Measurements from ENCODE around the gene GALNT2.

GALNT2 gene

GRCh38 chr1:230248889-230249270 is 181.8 kb downstream of the GALNT2 start:
- H3K4me1 ChIP-seq (ENCODE audit: control insufficient read depth, insufficient read depth, low read length), result peaks cover 14% of the 10 kb centered on the region
- H3K36me3 ChIP-seq (ENCODE audit: insufficient read depth, low read length), result peaks cover 68% of the 10 kb centered on the region
- H3K27me3 ChIP-seq (ENCODE audit: control insufficient read depth, insufficient read depth, low read length), result no peaks in the 10 kb centered on the region
- H3K4me3 ChIP-seq (ENCODE audit: low read length), result no peak overlapping the region
- H3K9ac ChIP-seq (ENCODE audit: low read depth, low read length), result no peak overlapping the region
- no peak overlapping the region for H3K4me2 ChIP-seq (ENCODE audit: low read length)
- no peaks in the 10 kb centered on the region for H3K9me3 ChIP-seq (replicated peaks; ENCODE audit: low read length)

DNA sequence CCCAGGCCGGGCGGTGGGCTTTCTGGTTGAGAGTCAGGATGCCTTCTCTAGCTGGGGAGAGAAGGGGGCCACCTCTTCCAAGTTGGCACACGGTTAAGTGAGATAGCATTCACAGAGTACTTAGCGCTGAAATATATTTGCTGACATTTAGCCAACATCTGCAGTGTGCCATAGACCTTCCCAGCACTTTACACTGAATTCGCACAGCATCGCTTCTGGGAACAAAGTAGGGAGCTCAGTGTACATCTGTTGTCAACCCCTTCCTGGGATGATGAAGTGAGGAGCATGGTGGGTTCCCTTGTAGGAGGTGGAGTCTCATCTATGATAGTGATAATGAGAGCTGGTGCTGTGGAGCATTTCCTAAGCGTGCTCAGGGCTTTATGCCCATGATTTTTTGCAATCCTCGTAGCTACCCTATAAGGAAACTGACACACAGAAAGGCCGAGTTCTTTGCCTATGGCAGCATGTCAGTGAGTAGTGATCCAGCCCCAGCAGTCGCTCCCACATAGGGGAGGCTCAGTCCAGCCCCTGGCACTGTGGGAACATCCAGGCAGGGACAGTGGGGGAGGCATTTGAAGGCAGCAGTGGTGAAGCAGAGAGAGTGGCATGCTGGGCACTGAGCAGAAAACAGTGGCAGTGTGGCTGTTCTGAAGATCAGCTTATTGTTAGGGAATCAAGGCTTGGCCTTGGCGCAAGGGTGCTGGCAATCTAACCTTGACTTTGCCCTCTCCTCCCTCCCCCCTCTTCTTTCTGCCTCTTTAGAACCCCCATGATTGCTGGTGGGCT is 182.8 kb downstream of the GALNT2 start:
- no peaks in the 10 kb centered on the region for H3K9me3 ChIP-seq (replicated peaks; ENCODE audit: low read length)
- H3K36me3 ChIP-seq (ENCODE audit: insufficient read depth, low read length), result peaks cover 70% of the 10 kb centered on the region
- H3K4me1 ChIP-seq (ENCODE audit: control insufficient read depth, insufficient read depth, low read length), result peaks cover 11% of the 10 kb centered on the region
- H3K9ac ChIP-seq (ENCODE audit: low read depth, low read length), result no peak overlapping the region
- H3K4me3 ChIP-seq (ENCODE audit: low read length), result no peak overlapping the region
- no peaks in the 10 kb centered on the region for H3K27me3 ChIP-seq (ENCODE audit: control insufficient read depth, insufficient read depth, low read length)
- H3K4me2 ChIP-seq (ENCODE audit: low read length), result no peak overlapping the region

DNA sequence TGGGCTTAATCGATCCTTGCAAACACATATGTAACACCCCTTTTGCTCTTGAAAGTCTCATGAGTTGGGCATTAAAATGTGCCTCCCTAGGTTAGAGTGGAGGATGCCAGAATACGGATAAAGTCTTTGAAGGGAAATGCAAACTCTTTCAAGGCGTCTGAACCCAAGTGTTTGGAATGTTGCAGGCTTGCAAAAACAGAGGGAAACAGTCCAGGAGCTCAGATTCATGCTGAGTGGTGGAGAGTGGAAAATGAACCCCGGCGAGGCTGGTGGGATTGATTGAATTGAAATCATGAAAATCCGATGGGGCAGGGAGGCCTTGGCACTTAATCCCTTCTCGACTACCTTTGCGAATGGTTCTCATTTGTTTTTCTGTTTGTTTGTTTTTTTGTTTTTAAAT is 183.6 kb downstream of the GALNT2 start:
- H3K27me3 ChIP-seq (ENCODE audit: control insufficient read depth, insufficient read depth, low read length), result no peaks in the 10 kb centered on the region
- no peaks in the 10 kb centered on the region for H3K9me3 ChIP-seq (replicated peaks; ENCODE audit: low read length)
- no peak overlapping the region for H3K9ac ChIP-seq (ENCODE audit: low read depth, low read length)
- no peak overlapping the region for H3K4me3 ChIP-seq (ENCODE audit: low read length)
- H3K36me3 ChIP-seq (ENCODE audit: insufficient read depth, low read length), result peaks cover 73% of the 10 kb centered on the region
- no peak overlapping the region for H3K4me2 ChIP-seq (ENCODE audit: low read length)
- peaks cover 11% of the 10 kb centered on the region for H3K4me1 ChIP-seq (ENCODE audit: control insufficient read depth, insufficient read depth, low read length)

DNA sequence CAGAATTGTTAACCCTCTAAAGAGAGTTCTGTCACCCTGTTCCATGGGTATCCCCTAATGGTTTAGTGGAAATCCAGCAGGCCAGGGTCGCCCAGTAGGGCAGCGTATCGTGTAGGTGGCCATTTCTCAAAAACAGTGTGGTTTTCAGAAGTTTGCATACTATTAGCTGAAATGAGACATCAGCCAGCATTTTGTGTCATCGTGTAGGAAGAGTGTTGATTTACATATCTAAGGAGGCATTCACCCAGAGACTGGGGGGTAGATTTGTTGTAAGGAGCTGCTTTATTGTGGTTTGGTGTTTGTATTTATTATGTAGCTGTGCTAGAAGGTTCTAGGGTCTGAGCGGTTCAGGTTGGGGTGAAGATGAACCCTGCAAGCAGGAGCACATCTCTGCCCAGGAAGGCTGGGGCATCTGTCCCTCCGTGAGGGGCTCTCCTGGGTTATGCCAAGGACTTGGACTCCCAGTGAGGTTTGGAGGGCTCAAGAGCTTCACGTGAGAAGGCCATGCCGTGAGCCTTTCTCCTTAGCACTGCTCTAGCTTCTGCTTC is 184.7 kb downstream of the GALNT2 start:
- Histone ChIP-seq H3K9ac (ENCODE audit: low read depth, low read length) (no peak overlapping the region), H3K4me3 (ENCODE audit: low read length) (no peak overlapping the region), H3K27me3 (ENCODE audit: control insufficient read depth, insufficient read depth, low read length) (no peaks in the 10 kb centered on the region), H3K36me3 (ENCODE audit: insufficient read depth, low read length) (peaks cover 70% of the 10 kb centered on the region), H3K9me3 (replicated peaks; ENCODE audit: low read length) (no peaks in the 10 kb centered on the region), H3K4me1 (ENCODE audit: control insufficient read depth, insufficient read depth, low read length) (peaks cover 11% of the 10 kb centered on the region), H3K4me2 (ENCODE audit: low read length) (no peak overlapping the region)

- Histone ChIP-seq H3K27me3 (ENCODE audit: control insufficient read depth, insufficient read depth, low read length) (no peaks in the 10 kb centered on the region), H3K4me1 (ENCODE audit: control insufficient read depth, insufficient read depth, low read length) (peaks cover 11% of the 10 kb centered on the region), H3K9me3 (replicated peaks; ENCODE audit: low read length) (no peaks in the 10 kb centered on the region), H3K9ac (ENCODE audit: low read depth, low read length) (no peak overlapping the region), H3K36me3 (ENCODE audit: insufficient read depth, low read length) (peaks cover 64% of the 10 kb centered on the region), H3K4me3 (ENCODE audit: low read length) (no peak overlapping the region), H3K4me2 (ENCODE audit: low read length) (no peak overlapping the region)
Measured at GRCh38 chr1:230253150-230253549, 186.1 kb downstream of the GALNT2 start.

GRCh38 chr1:230254265-230254664 is 187.2 kb downstream of the GALNT2 start:
- Histone ChIP-seq H3K9ac (ENCODE audit: low read depth, low read length) (no peak overlapping the region), H3K4me2 (ENCODE audit: low read length) (no peak overlapping the region), H3K27me3 (ENCODE audit: control insufficient read depth, insufficient read depth, low read length) (no peaks in the 10 kb centered on the region), H3K9me3 (replicated peaks; ENCODE audit: low read length) (no peaks in the 10 kb centered on the region), H3K36me3 (ENCODE audit: insufficient read depth, low read length) (peaks cover 54% of the 10 kb centered on the region), H3K4me1 (ENCODE audit: control insufficient read depth, insufficient read depth, low read length) (no peaks in the 10 kb centered on the region), H3K4me3 (ENCODE audit: low read length) (no peak overlapping the region)

GRCh38 chr1:230255116-230255515 is 188.1 kb downstream of the GALNT2 start:
- H3K9me3 ChIP-seq (replicated peaks; ENCODE audit: low read length), result no peaks in the 10 kb centered on the region
- peaks cover 45% of the 10 kb centered on the region for H3K36me3 ChIP-seq (ENCODE audit: insufficient read depth, low read length)
- no peak overlapping the region for H3K4me3 ChIP-seq (ENCODE audit: low read length)
- no peak overlapping the region for H3K9ac ChIP-seq (ENCODE audit: low read depth, low read length)
- H3K4me1 ChIP-seq (ENCODE audit: control insufficient read depth, insufficient read depth, low read length), result no peaks in the 10 kb centered on the region
- no peak overlapping the region for H3K4me2 ChIP-seq (ENCODE audit: low read length)
- H3K27me3 ChIP-seq (ENCODE audit: control insufficient read depth, insufficient read depth, low read length), result no peaks in the 10 kb centered on the region

- no peaks in the 10 kb centered on the region for H3K27me3 ChIP-seq (ENCODE audit: control insufficient read depth, insufficient read depth, low read length)
- H3K4me3 ChIP-seq (ENCODE audit: low read length), result no peak overlapping the region
- H3K9ac ChIP-seq (ENCODE audit: low read depth, low read length), result no peak overlapping the region
- H3K4me2 ChIP-seq (ENCODE audit: low read length), result no peak overlapping the region
- peaks cover 37% of the 10 kb centered on the region for H3K36me3 ChIP-seq (ENCODE audit: insufficient read depth, low read length)
- no peaks in the 10 kb centered on the region for H3K4me1 ChIP-seq (ENCODE audit: control insufficient read depth, insufficient read depth, low read length)
- H3K9me3 ChIP-seq (replicated peaks; ENCODE audit: low read length), result no peaks in the 10 kb centered on the region
Measured at GRCh38 chr1:230255991-230256390, 189.0 kb downstream of the GALNT2 start.

GRCh38 chr1:230256896-230257295 is 189.9 kb downstream of the GALNT2 start:
- Histone ChIP-seq H3K4me1 (ENCODE audit: control insufficient read depth, insufficient read depth, low read length) (no peaks in the 10 kb centered on the region), H3K9ac (ENCODE audit: low read depth, low read length) (no peak overlapping the region), H3K4me2 (ENCODE audit: low read length) (no peak overlapping the region), H3K9me3 (replicated peaks; ENCODE audit: low read length) (no peaks in the 10 kb centered on the region), H3K27me3 (ENCODE audit: control insufficient read depth, insufficient read depth, low read length) (no peaks in the 10 kb centered on the region), H3K36me3 (ENCODE audit: insufficient read depth, low read length) (peaks cover 28% of the 10 kb centered on the region), H3K4me3 (ENCODE audit: low read length) (no peak overlapping the region)

DNA sequence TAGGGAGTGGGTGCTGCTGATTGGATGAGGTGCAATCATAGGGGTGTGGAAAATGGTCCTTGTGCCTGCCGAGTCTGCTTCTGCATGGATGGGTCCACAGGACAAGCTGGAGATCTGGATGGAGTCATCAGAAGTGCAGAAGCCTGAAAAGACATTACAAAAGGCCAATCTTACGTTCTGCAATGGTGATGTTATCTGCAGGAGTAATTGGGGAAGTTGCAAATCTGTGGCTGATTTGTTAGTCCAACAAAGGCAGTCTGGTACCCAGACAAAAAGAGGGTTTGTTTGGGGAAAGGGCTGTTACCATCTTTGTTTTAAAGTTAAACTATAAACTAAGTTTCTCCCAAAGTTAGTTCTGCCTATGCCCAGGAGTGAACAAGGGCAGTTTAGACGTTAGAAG is 192.6 kb downstream of the GALNT2 start:
- H3K9me3 ChIP-seq (replicated peaks; ENCODE audit: low read length), result no peaks in the 10 kb centered on the region
- H3K36me3 ChIP-seq (ENCODE audit: insufficient read depth, low read length), result peaks cover 38% of the 10 kb centered on the region
- no peaks in the 10 kb centered on the region for H3K4me1 ChIP-seq (ENCODE audit: control insufficient read depth, insufficient read depth, low read length)
- no peak overlapping the region for H3K4me3 ChIP-seq (ENCODE audit: low read length)
- H3K4me2 ChIP-seq (ENCODE audit: low read length), result no peak overlapping the region
- H3K9ac ChIP-seq (ENCODE audit: low read depth, low read length), result no peak overlapping the region
- no peaks in the 10 kb centered on the region for H3K27me3 ChIP-seq (ENCODE audit: control insufficient read depth, insufficient read depth, low read length)

GRCh38 chr1:230260831-230261230 is 193.8 kb downstream of the GALNT2 start:
- no peak overlapping the region for H3K4me3 ChIP-seq (ENCODE audit: low read length)
- no peaks in the 10 kb centered on the region for H3K4me1 ChIP-seq (ENCODE audit: control insufficient read depth, insufficient read depth, low read length)
- no peak overlapping the region for H3K4me2 ChIP-seq (ENCODE audit: low read length)
- H3K36me3 ChIP-seq (ENCODE audit: insufficient read depth, low read length), result peaks cover 35% of the 10 kb centered on the region
- H3K9ac ChIP-seq (ENCODE audit: low read depth, low read length), result no peak overlapping the region
- H3K9me3 ChIP-seq (replicated peaks; ENCODE audit: low read length), result no peaks in the 10 kb centered on the region
- no peaks in the 10 kb centered on the region for H3K27me3 ChIP-seq (ENCODE audit: control insufficient read depth, insufficient read depth, low read length)

Measured in skeletal muscle satellite cell (primary cell).